GM12872 (cell line): ENCODE measurements around the gene DBR1.

Source experiments
- CTCF ChIP-seq: IDR thresholded peaks from 3 replicates; pipeline ENCODE4 v1.5.1; 2011; ENCODE audit warnings: low read depth, mild to moderate bottlenecking, low read length, moderate library complexity; ENCODE audit not compliant: insufficient read depth

Gene DBR1

DNA sequence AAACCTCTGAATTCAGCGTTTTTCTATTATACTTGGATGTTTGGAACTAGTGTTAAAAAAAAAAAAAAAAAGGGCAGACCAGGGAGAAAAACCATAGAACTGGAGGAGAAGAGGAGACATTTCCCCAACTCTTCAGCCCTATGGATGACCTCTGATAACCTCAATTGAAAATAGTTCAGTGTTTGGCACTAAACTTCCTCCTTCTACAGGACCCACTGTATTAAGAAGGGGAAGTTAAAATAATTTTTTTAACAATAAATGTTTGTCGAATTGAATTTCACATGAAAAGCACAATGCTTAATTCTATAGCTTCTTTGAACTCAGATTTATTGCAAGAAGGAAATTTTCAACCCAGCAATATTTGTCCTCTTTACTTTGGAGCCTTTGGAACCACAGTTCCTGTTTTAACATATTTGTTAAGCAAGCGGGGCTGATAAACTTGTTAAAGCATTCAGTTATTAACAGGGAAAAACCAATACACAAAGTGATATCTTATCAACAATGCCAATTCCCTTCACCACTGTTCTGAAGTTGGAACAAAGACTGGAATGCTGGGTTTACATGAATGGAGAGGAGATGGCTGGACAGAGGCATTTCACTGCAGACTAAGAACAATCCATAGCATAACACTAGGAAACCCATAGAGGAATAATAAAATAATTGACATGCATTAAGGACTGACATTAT, 39.4 kb downstream of the DBR1 start:
- TF ChIP-seq CTCF, result no peak

- TF ChIP-seq CTCF, result no peak
Measured at GRCh38 chr3:138132239-138132638, 42.5 kb downstream of the DBR1 start, which contains the start of gene A4GNT. TSS of gene A4GNT (minus strand) at chr3:138132390. CDS start at chr3:138131256, 1,134 bp downstream.

GRCh38 chr3:138127636-138128365, 46.9 kb downstream of the DBR1 start:
- no peak for TF ChIP-seq CTCF

GRCh38 chr3:138125548-138126221, 49.0 kb downstream of the DBR1 start:
- no peak for TF ChIP-seq CTCF

- no peak for TF ChIP-seq CTCF
Measured at GRCh38 chr3:138124706-138125355, 49.9 kb downstream of the DBR1 start.

DNA sequence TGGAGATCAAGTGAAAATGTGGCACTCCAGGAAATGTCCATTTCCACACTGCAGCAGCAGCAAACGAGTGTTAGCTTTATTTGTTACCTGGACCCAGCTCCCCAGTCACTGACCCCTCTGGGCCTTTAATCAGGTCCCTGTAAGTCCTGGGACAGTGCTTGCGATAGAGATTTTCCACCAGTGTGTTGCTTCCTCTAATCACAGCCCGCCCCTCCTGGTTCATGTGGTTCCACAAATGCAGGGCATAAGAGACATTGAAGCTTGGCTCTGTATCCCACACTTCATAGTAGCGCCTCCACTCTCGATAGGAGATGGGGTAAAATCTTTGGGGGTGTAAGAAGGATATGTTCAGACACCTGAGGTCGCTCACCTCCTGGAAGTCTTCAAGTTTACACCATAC, 50.5 kb downstream of the DBR1 start:
- TF ChIP-seq CTCF, result no peak

GRCh38 chr3:138119423-138119766, 55.3 kb downstream of the DBR1 start:
- TF ChIP-seq CTCF, result no peak
